ENCODE data around the gene SKIC2.
"Not testable (repeated sequence)": the region's sequence is repeated elsewhere in the genome, so short reads cannot be mapped to it uniquely, and the experiment has no call there.

GRCh38 chr6:32005991-32006529 lies 47.1 kb downstream of the SKIC2 start:
- not testable (repeated sequence) for TF ChIP-seq CTCF, EP300 (IDR thresholded peaks at IDR 0.05)
